ENCODE results near the gene FAR1.

Gene FAR1

DNA sequence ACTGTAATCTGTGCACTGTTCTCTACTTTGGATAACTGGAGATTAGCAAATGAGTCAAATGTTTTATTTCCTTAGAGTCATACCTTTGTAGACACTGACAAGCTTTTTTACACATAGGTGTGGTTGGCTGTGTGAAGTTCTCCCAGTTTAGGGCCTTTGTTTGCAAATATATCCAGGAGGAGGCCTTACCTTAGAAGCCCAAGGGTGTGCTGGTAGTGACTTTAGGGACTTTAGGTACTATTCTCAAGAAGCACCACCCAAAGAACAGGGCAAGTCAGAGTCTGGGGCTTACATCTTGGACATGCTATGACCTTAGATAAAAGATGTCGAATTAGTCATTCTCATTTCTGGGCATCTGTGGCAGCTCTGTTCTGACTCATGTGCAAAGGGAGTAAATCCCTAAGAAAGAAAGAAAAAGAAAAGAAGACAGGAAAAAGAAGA is 4.8 kb upstream of the FAR1 start:
- Histone ChIP-seq H3K79me2 (ENCODE audit: insufficient read depth, low read length) (no peaks in the 10 kb centered on the region), H3K4me1 (ENCODE audit: insufficient read depth, low read length) (no peaks in the 10 kb centered on the region), H4K20me1 (ENCODE audit: insufficient read depth, low read length) (no peaks in the 10 kb centered on the region), H3K36me3 (ENCODE audit: insufficient read depth, low read length) (no peaks in the 10 kb centered on the region), H3K27ac (ENCODE audit: low read length) (no peak overlapping the region), H3K4me3 (ENCODE audit: low read depth in 1 of 2, low read length in 2 of 2) (no peak overlapping the region), H3K9ac (ENCODE audit: low read depth, low read length) (no peak overlapping the region), H3K27me3 (ENCODE audit: insufficient read depth, low read length, poor library complexity) (no peaks in the 10 kb centered on the region), H2AFZ (ENCODE audit: low read depth, low read length) (no peak overlapping the region), H3K9me3 (ENCODE audit: insufficient read depth, low read length, severe bottlenecking) (peaks cover 6% of the 10 kb centered on the region), H3K4me2 (ENCODE audit: insufficient read depth, low read length) (no peak overlapping the region)
- no peak for ATAC-seq (ENCODE audit: insufficient read depth, low read depth)
- TF ChIP-seq EZH2 (IDR thresholded peaks at IDR 0.05; ENCODE audit: borderline replicate concordance, low read depth, low read length, severe bottlenecking): no peak
- TF ChIP-seq, protein P1, sequence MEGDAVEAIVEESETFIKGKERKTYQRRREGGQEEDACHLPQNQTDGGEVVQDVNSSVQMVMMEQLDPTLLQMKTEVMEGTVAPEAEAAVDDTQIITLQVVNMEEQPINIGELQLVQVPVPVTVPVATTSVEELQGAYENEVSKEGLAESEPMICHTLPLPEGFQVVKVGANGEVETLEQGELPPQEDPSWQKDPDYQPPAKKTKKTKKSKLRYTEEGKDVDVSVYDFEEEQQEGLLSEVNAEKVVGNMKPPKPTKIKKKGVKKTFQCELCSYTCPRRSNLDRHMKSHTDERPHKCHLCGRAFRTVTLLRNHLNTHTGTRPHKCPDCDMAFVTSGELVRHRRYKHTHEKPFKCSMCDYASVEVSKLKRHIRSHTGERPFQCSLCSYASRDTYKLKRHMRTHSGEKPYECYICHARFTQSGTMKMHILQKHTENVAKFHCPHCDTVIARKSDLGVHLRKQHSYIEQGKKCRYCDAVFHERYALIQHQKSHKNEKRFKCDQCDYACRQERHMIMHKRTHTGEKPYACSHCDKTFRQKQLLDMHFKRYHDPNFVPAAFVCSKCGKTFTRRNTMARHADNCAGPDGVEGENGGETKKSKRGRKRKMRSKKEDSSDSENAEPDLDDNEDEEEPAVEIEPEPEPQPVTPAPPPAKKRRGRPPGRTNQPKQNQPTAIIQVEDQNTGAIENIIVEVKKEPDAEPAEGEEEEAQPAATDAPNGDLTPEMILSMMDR (IDR thresholded peaks at IDR 0.05; ENCODE audit: borderline replicate concordance, extremely low read depth, low read length, poor library complexity, severe bottlenecking): no peak
- DNase-seq: no peak

DNA sequence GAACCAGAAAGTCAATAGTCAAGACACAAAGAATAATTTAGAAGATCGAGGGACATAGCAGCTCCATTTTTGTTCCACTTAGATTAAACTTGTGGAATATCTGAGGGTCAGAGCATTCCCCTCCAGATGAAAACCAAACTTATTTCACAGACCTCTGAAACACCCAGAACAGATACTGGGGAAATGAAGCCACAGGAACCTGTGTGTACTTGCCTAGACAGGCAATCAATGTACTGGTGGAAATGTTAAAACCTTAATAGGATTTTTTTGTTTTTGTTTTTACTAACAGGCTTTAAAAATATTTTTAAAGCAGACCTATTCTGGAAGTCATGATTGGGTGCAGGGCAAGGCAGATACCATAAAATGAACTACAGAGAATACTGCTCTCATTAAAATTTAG is 4.1 kb upstream of the FAR1 start:
- no peaks in the 10 kb centered on the region for H3K4me1 ChIP-seq (ENCODE audit: insufficient read depth, low read length)
- no peaks in the 10 kb centered on the region for H3K79me2 ChIP-seq (ENCODE audit: insufficient read depth, low read length)
- no peak overlapping the region for H3K4me3 ChIP-seq (ENCODE audit: low read depth in 1 of 2, low read length in 2 of 2)
- no peak for TF ChIP-seq EZH2 (IDR thresholded peaks at IDR 0.05; ENCODE audit: borderline replicate concordance, low read depth, low read length, severe bottlenecking)
- TF ChIP-seq, protein P1 (IDR thresholded peaks at IDR 0.05; ENCODE audit: borderline replicate concordance, extremely low read depth, low read length, poor library complexity, severe bottlenecking): no peak
- H3K4me2 ChIP-seq (ENCODE audit: insufficient read depth, low read length): no peak overlapping the region
- no peak overlapping the region for H3K27ac ChIP-seq (ENCODE audit: low read length)
- H4K20me1 ChIP-seq (ENCODE audit: insufficient read depth, low read length): no peaks in the 10 kb centered on the region
- no peaks in the 10 kb centered on the region for H3K36me3 ChIP-seq (ENCODE audit: insufficient read depth, low read length)
- no peaks in the 10 kb centered on the region for H3K27me3 ChIP-seq (ENCODE audit: insufficient read depth, low read length, poor library complexity)
- no peak overlapping the region for H3K9ac ChIP-seq (ENCODE audit: low read depth, low read length)
- H3K9me3 ChIP-seq (ENCODE audit: insufficient read depth, low read length, severe bottlenecking): peaks cover 6% of the 10 kb centered on the region
- ATAC-seq (ENCODE audit: insufficient read depth, low read depth): no peak
- H2AFZ ChIP-seq (ENCODE audit: low read depth, low read length): no peak overlapping the region
- no peak for DNase-seq

DNA sequence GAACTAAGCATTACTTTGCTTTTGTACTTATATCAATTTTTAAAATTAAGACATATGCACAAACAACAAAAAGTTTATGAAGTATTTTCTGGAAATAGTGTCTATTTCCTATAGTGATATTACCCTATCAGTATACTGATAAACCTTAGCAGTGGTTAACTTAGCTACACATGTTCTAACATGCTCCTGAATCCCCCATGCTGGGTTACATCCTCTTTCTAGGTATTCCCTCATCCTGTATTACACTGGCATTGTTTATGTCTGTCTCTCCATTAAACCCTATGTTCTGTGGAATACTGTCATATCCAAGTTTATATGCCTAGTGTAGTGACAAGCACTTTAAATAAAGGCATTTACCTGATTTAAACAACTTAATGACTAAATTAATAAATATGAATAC is 1.8 kb upstream of the FAR1 start:
- Histone ChIP-seq H3K4me2 (ENCODE audit: insufficient read depth, low read length) (no peak overlapping the region), H3K27me3 (ENCODE audit: insufficient read depth, low read length, poor library complexity) (no peaks in the 10 kb centered on the region), H3K4me1 (ENCODE audit: insufficient read depth, low read length) (no peaks in the 10 kb centered on the region), H3K9ac (ENCODE audit: low read depth, low read length) (no peak overlapping the region), H3K9me3 (ENCODE audit: insufficient read depth, low read length, severe bottlenecking) (no peaks in the 10 kb centered on the region), H2AFZ (ENCODE audit: low read depth, low read length) (no peak overlapping the region), H3K27ac (ENCODE audit: low read length) (no peak overlapping the region), H3K4me3 (ENCODE audit: low read depth in 1 of 2, low read length in 2 of 2) (no peak overlapping the region), H4K20me1 (ENCODE audit: insufficient read depth, low read length) (no peaks in the 10 kb centered on the region), H3K79me2 (ENCODE audit: insufficient read depth, low read length) (no peaks in the 10 kb centered on the region), H3K36me3 (ENCODE audit: insufficient read depth, low read length) (no peaks in the 10 kb centered on the region)
- DNase-seq (no peak), ATAC-seq (ENCODE audit: insufficient read depth, low read depth) (no peak)
- TF ChIP-seq, protein P1 (IDR thresholded peaks at IDR 0.05; ENCODE audit: borderline replicate concordance, extremely low read depth, low read length, poor library complexity, severe bottlenecking): no peak
- TF ChIP-seq EZH2 (IDR thresholded peaks at IDR 0.05; ENCODE audit: borderline replicate concordance, low read depth, low read length, severe bottlenecking): no peak

DNA sequence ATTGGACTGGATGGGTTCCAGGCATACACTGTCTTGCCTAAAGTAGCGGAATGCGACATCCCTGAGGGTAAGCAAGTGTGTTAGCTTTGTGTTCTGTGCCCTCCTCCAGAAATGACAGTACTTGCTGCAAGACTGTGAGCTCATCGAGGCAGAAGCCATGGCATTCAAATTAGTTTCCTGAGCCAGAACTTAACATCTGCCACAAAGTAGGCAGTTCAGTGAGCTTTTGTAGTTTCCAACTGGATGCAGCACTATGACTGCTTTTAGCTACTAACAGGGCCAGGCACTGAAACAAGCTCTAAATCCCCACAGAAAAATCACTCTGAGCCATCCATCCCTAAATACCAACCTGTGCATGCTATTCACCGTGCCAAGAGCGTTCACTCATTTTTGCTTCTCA is 1.2 kb upstream of the FAR1 start:
- Histone ChIP-seq H3K27me3 (ENCODE audit: insufficient read depth, low read length, poor library complexity) (no peaks in the 10 kb centered on the region), H4K20me1 (ENCODE audit: insufficient read depth, low read length) (no peaks in the 10 kb centered on the region), H3K9ac (ENCODE audit: low read depth, low read length) (no peak overlapping the region), H3K4me3 (ENCODE audit: low read depth in 1 of 2, low read length in 2 of 2) (no peak overlapping the region), H3K79me2 (ENCODE audit: insufficient read depth, low read length) (no peaks in the 10 kb centered on the region), H3K27ac (ENCODE audit: low read length) (no peak overlapping the region), H2AFZ (ENCODE audit: low read depth, low read length) (no peak overlapping the region), H3K4me1 (ENCODE audit: insufficient read depth, low read length) (no peaks in the 10 kb centered on the region), H3K36me3 (ENCODE audit: insufficient read depth, low read length) (no peaks in the 10 kb centered on the region), H3K9me3 (ENCODE audit: insufficient read depth, low read length, severe bottlenecking) (no peaks in the 10 kb centered on the region), H3K4me2 (ENCODE audit: insufficient read depth, low read length) (no peak overlapping the region)
- no peak for DNase-seq
- no peak for TF ChIP-seq EZH2 (IDR thresholded peaks at IDR 0.05; ENCODE audit: borderline replicate concordance, low read depth, low read length, severe bottlenecking)
- TF ChIP-seq, protein P1 (IDR thresholded peaks at IDR 0.05; ENCODE audit: borderline replicate concordance, extremely low read depth, low read length, poor library complexity, severe bottlenecking): no peak
- no peak for ATAC-seq (ENCODE audit: insufficient read depth, low read depth)
